T-helper 1 cell treated with Interleukin-12 subunit alpha and Interleukin-12 subunit beta and Interleukin-4 antibody, amounts not matched to agents 30 ng/mL and 1 ng/mL, for 36 hours (primary cell): ENCODE data around the gene KIAA0753. TPM values are rescaled to one million over a fixed set of nuclear protein-coding genes. Genes with fewer than 3 reads are reported as not detected.
"Not testable (repeated sequence)": the region's sequence is repeated elsewhere in the genome, so short reads cannot be mapped to it uniquely, and the experiment has no call there.

Experiments
- intact Hi-C: fragments of 100-400 bp; cut with micrococcal nuclease; formaldehyde crosslinking; loops from one replicate; pipeline ENCODE4 v1.15.1; 2024
- total RNA-seq: library from RNA; stranded (reverse); gene quantifications from 2 replicates; pipeline ENCODE4 v1.2.3, GENCODE V29; 2022

KIAA0753 gene
- total RNA-seq, 1 donor from 2014 or later: 22.4 TPM

DNA sequence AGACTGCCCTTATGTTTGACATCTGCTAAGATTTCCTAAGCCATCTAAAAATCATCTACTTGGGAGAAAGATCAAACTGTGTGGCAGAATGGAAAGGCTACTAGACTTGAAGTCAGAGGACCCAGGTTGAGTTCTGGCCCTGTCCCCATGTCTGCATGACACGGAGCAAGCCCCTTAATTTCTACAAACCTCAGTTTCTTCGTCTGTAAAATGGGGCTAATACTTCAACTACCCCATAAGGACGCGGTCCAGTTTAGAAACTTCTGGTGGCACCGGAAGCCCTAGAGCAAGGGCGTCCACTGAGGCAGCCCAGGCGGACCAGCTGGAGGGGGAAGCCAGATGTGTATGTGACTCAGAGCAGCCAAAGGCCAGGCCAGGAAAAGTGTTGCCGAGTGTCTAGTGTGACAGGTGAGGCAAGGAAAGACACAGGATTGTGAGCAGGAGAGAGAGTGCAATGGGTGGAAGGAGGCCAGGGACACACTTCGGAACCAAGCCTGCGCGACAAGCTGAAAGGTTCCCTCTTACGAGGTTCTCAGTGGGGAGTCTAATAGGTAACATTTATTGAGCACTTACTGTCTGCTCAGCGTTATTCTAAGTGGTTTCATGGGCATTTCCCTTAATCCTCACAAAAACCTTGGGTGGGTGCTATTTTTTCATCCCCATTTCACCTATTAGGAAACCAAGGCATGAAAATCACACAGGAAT is 66.4 kb downstream of the KIAA0753 start:
- intact Hi-C loops: no loop called here

DNA sequence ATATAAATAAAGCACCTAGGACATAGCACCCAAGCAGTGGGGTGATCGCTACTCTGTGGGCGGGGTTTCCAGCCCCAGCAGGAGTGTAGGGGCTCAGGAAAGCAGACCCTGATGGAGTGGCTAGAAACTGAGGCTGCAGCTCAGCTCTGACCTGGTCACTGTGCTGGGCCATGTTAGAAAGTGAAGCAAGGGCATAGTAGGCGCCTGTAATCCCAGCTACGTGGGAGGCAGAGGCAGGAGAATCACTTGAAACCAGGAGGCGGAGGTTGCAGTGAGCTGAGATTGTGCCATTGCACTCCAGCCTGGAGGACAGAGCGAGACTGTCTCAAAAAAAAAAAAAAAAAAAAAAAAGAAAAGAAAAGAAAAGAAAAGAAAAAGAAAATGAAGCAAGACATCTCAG is 67.0 kb downstream of the KIAA0753 start:
- intact Hi-C loops: not testable (repeated sequence)

DNA sequence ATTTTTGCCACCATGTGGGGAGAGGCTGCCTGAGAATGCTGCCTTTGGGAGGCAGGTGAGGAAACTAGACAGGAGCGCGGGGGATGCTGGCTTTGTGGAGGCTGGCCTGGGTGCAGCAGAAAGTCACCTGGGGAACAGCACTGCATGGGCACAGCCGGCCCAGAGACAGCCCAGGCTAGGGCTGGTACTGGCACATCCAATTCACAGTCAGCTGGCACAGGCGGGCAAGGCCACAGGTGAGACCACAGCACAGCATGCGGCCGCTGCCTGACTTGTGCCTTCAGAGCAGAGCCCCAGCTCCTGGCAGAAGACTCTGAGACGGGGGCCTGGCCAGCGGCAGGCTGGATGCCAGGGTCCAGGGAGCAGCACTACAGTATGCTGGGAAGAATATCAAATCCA is 67.5 kb downstream of the KIAA0753 start:
- intact Hi-C loops: no loop called here

- intact Hi-C loops: no loop called here
These were observed 69.1 kb downstream of the KIAA0753 start for GRCh38 chr17:6571452-6571781.

DNA sequence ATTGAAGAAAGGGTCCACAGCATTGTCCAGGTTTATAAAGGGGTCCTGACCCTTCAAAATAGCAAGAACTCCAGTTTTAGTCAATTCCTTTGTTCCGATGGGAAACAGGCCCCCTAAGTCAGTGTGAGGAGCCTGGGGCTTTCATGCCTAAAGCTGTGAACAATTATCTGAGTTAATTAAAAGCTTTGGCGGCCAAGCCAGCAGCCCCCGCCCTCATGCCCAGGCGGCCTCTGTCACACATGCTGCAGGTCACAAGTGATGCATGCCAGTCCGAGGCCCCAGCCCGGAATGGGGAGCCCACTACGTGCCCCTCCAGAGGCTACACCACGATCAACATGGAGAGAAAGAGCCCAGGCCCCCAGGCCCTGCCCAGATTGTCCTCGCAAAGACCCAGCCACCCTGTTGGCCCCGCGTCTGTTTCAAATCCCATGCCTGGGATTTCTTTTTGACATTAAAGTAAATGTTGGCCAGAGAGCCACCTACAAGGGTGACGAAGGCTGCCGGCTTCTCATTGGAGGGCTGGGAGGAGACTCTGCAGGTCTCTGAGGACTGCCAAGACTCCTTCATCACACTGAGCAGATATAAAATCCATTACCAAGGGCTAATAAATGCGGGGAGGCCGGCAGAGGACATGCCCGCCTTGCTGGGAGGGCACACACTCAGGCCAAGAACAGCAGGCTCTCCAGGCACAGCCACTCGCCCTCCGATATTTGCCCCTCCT is 69.6 kb downstream of the KIAA0753 start:
- intact Hi-C loops: no loop called here

- intact Hi-C loops: no loop called here
These were observed 70.9 kb downstream of the KIAA0753 start for GRCh38 chr17:6569370-6570285.

DNA sequence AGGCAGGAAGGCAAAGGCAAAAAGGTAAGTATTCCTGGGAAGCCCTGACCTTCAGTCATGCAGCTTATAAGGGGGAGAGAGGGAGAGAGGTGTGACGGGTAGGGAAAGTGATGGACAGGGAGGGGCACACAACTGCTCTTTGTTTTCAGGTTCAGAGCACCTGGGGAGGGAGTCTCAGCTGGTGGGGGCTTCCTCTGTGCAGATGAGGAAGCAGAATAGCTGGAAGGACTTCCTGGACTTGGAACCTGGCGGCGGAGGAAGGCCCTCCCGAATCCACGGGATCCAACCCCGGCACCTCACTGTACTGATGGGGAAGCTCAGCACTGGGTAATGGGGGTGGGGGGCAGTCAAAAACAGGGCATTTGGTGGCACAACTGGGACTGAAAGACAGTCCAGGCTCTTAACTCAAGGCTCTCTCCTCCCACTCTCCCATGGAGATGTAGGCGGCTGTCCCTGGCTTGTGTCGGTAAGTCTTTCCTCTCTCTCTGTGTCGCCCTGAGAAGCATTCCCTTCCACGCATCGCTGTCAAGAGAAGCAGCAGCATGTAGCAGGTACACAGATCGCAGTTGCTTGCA is 72.2 kb downstream of the KIAA0753 start:
- intact Hi-C loops: no loop called here

GRCh38 chr17:6567528-6568183 is 72.9 kb downstream of the KIAA0753 start:
- intact Hi-C loops: no loop called here

DNA sequence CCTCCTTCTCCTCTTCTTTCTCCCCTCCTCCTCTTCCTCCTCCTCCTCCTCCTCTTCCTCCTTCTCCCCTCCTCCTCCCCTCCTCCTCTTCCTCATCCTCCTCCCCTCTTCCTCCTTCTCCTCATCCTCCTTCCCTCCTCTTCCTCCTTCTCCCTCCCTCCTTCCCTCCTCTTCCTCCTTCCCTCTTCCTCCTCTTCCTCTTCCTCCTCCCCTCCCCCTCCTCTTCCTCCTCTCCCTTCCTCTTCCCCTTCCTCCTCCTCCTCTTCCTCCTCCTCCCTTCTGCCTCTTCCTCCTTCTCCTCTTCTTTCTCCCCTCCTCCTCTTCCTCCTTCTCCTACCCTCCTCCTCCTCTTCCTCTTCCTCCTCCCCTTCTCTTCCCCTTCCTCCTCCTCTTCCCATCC is 79.1 kb downstream of the KIAA0753 start:
- intact Hi-C loops: no loop called here

- intact Hi-C loops: no loop called here
These were observed 80.0 kb downstream of the KIAA0753 start for GRCh38 chr17:6560496-6560895.

- intact Hi-C loops: no loop called here
These were observed 80.7 kb downstream of the KIAA0753 start for GRCh38 chr17:6559753-6560215.

- intact Hi-C loops: no loop called here
These were observed 81.4 kb downstream of the KIAA0753 start for GRCh38 chr17:6558932-6559752.

- intact Hi-C loops: no loop called here
These were observed 82.2 kb downstream of the KIAA0753 start for GRCh38 chr17:6558276-6558675.

GRCh38 chr17:6557040-6557438 is 83.5 kb downstream of the KIAA0753 start:
- intact Hi-C loops: no loop called here

GRCh38 chr17:6556121-6557039 is 84.1 kb downstream of the KIAA0753 start, which contains the start of gene PITPNM3:
Gene PITPNM3 (minus strand): TSS chr17:6556555. CDS start chr17:6556406, 149 bp downstream.
- intact Hi-C loops: no loop called here

DNA sequence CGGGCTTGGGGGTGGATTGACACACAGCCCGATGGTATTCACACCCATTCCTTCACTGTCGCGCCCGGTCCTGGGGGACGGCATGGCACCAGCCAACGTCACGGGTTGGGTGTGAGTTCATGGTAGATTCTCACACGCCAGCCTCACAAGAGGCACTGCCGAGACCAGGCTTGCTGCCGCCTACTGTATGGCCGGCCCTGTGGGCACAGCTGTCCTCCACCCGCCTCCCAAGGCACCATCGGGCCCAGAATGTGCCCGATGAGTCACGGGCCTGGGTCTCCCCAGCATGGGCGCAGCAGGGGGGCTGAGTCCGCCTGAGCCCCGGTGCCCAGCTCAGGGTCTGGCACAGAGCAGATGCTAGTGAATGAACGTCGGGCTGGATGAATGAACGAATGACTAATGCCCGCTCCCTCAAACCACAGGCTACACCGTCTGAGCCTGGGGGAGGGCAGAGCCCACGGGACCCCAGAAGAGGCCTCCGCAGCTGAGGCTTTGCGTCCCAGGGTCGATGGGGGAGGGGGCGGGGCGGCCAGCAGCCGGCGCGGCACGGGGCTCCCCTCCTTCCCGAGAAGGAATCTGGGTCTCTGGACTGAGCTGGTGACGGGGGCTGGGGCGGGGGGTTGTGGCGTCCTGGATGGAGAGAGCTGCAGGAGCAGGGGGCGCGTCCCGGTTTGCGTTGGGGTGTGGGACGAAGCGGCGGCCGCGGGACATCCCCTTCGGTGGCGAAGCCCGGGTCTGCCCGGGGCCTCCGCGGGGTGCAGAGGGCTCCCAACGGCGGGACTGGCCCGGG is 85.0 kb downstream of the KIAA0753 start:
- intact Hi-C loops: no loop called here

- intact Hi-C loops: no loop called here
These were observed 85.6 kb downstream of the KIAA0753 start for GRCh38 chr17:6554871-6555330.

GRCh38 chr17:6554342-6554741 is 86.2 kb downstream of the KIAA0753 start:
- intact Hi-C loops: no loop called here
